Suppressor macrophage treated with lipopolysaccharide for 1 hour (primary cell): ENCODE results near the gene MORN1.
"Not testable (repeated sequence)": the region's sequence is repeated elsewhere in the genome, so short reads cannot be mapped to it uniquely, and the experiment has no call there.

ENCODE experiments used
- DNase-seq, 3 donors: peaks; one replicate each; pipeline ENCODE4 v3.0.0-alpha.2; 2020 to 2022

Gene MORN1

GRCh38 chr1:2391041-2391930 lies at the start of gene MORN1, which contains the start of gene RER1:
Gene MORN1, minus strand, starts transcription at chr1:2391554. Its CDS starts 21 bp downstream, at chr1:2391533.
Gene RER1, plus strand, starts transcription at chr1:2391841. Its CDS starts 3,950 bp downstream, at chr1:2395791.
- DNase-seq: peak; percentile 100

DNA sequence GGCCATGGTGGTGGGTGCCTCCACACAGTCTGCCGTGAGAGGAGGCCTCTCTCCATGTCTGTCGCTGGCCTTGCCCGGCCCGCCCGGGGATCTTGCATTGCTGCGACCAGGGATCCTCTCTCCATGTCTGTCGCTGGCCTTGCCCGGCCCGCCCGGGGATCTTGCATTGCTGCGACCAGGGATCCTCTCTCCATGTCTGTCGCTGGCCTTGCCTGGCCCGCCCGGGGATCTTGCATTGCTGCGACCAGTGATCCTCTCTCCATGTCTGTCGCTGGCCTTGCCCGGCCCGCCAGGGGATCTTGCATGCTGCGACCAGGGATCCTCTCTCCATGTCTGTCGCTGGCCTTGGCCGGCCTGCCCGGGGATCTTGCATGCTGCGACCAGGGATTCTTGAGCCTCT lies 49.0 kb upstream of the MORN1 start:
- DNase-seq: not testable (repeated sequence)

GRCh38 chr1:2439369-2439768 lies 48.0 kb upstream of the MORN1 start:
- DNase-seq: no peak

GRCh38 chr1:2438641-2439040 lies 47.3 kb upstream of the MORN1 start:
- DNase-seq: no peak

GRCh38 chr1:2438038-2438437 lies 46.7 kb upstream of the MORN1 start:
- no peak for DNase-seq

GRCh38 chr1:2437617-2438016 lies 46.3 kb upstream of the MORN1 start:
- no peak for DNase-seq

GRCh38 chr1:2436876-2437275 lies 45.5 kb upstream of the MORN1 start:
- no peak for DNase-seq

DNA sequence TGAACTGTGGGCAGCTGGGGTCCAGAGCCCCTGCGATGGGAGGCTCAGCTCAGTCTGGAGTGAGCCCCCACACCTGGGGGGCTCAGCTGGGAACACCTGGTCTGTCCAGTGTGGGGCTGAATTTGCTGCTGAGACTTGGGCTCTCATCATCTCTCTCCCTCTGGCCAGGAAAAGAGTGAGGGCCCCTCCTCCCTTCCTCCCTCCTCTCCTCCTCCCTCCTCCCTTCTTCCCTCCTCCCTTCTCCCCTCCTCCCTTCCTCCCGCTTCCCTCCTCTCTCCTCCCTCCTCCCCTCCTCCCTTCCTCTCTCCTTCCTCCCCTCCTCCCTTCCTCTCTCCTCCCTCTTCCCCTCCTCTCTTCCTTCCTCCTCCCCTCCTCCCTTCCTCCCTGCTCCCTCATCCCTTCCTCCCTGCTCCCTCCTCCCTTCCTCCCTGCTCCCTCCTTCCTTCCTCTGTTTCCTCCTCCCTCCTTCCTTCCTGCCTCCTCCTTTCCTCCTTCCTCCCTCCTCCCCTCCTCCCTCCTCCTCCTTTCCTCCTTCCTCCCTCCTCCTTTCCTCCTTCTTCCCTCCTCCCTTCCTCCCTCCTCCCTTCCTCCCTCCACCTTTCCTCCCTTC lies 44.5 kb upstream of the MORN1 start:
- no peak for DNase-seq

DNA sequence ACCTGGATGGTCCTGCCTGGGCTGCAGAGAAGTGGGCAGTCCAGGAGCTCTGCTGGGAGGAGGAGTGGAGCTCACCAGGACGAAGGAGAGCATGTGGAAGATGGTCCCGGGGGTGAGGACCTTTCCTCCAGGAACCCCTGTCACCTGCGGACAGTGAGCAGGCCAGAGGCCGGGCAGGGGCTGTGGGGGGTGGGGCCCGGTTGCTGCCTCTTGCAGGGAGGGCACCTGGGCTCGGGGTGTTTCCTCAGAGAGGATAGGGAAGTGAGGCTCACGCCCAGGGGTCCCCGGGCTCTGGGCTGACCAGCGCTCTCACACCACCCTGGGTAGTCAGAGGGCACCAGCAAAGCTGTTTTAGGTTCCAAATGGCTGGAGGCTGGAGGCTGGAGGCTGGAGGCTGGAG lies 43.7 kb upstream of the MORN1 start:
- no peak for DNase-seq

- DNase-seq: no peak
These were observed 42.7 kb upstream of the MORN1 start for GRCh38 chr1:2433936-2434655.

- DNase-seq: no peak
These were observed 41.8 kb upstream of the MORN1 start for GRCh38 chr1:2433196-2433595.

DNA sequence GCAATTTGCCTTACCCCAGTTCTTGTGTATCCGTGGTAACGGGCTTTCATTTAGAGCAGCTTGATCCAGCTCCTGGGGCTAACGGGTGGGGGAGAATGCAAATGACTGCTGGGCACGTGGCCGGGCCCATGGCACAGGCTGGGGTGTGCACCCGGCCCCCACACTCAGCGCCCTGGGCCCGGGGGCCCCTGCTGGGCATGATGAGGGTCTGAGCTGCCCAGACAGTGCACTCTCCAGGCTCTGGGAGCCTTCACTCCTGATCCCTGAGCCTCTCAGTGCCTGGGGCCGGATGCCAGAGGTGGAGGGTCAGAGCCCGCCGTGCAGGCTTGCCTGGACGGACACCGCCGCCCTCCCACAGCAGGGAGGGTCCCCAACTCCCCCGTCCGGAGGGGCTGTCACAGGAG lies 41.1 kb upstream of the MORN1 start:
- no peak for DNase-seq

- no peak for DNase-seq
These were observed 40.2 kb upstream of the MORN1 start for GRCh38 chr1:2431518-2431917.

DNA sequence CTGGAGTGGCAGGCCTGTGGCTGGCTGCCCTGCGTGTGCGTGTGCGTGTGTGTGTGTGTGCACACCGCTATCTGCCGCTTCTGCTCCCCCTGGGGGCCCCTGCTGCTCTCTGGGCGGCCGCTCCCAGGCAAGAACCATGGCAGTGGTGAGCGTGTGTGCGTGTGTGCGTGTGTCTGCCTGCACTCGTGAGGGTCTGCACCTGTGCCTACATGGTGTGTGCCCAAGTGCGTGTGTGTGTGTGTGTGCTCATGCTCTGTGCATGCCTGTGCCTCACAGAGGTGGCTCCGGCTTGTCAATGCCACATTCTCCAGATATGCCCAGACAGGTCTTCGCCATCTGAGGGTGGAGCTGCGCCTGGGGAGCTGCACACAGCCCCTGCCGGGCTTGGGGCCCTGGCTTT lies 39.7 kb upstream of the MORN1 start:
- no peak for DNase-seq

DNA sequence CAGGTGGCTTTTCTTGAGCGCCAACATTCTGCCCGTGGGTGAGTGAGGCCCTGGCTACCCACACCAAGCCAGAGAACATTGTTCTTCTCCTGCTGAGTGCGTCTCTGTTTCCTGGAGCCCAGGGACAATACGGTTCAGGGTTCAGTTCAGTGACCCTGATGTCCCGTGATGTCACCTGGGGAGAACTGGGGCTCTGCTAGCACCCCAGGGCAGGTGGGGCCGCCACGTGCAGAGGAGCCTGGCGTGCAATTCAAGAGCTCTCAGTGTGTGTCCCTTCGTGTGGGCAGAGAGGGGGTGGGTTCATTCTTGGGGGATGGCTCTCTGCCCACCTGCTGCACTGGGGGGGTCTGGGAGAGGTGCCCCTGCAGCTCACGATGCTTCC lies 39.2 kb upstream of the MORN1 start:
- DNase-seq: no peak

- no peak for DNase-seq
These were observed 38.6 kb upstream of the MORN1 start for GRCh38 chr1:2429780-2430591.

DNA sequence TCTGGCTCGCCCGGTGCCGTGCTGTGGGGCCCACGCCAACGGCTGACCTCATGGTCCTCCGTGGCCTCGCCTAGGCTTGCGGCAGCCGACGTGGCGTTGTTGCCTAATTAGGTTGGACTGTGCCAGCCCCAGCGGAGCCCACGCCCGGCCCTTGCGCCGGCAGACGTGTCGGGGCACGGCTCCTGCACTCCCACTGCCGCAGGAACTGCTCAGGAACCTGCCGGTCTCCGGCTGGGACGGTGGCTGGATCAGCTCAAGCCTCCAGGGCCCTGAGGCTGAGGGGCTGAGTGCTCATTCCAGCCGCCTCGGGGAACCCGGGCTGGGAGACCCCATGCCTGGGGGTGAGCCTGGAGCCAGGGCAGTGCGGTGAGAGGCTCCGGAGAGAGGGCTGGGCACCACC lies 37.1 kb upstream of the MORN1 start:
- no peak for DNase-seq

- DNase-seq: no peak
These were observed 36.6 kb upstream of the MORN1 start for GRCh38 chr1:2427976-2428375.

DNA sequence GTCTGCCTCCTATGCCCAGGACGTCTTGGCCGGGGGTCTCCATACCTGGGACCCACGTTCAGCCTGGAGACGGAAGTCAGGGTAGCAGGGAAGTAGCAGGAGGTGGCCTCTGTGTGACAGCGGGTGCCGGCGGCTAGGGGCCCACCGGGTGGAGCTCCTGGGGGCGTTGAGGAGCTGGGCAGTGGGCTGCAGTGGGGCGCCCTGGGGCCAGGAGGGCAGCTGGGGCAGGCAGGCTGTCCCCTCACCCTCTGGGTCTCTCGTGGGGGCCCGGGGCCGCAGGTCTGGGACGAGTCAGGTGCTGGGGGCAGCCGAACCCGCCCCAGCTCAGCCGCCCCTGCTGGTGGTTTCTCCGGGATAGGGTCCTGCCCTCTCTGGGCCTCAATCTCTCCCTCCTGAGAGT lies 35.7 kb upstream of the MORN1 start:
- no peak for DNase-seq

DNA sequence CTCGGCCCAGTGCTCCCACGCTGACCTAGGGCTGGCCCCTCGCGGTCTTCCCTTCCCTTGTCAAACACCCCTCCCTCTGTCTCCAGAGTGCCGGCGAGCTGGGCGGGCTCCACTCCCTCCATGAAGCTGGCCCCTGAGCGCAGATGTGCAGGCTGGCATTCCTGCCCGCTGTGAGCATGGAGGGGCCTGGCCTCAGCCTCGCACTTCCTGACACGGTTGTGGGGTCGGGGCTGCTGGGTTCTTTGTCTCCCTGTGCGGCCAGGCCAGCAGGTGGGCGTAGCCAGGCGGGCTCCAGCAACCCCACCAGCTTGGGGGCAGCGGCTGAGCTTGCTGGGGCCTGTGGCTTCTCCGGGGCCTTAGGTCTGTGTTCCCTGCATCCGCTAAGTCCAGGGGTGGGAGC lies 35.2 kb upstream of the MORN1 start:
- DNase-seq: no peak

DNA sequence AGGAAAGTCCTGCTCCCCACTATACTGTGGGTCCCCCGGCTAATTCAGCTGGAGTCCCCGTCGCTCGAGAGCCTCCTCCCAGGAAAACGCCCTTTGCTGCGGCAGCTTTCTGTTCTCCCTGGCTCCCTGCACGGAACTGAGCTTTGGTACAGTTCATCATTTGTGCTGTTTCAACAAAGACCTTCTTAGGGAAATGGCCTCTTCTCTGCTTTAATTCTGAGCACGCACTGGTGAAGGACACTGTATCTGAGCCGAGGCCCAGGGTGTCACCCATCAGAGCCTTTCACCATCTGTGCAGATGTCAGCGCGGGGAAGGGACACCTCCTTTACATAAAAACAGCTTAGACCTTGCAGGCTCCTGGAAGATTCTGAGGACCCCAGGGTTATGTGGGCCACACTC lies 34.5 kb upstream of the MORN1 start:
- no peak for DNase-seq

GRCh38 chr1:2422523-2422922 lies 31.2 kb upstream of the MORN1 start:
- DNase-seq: no peak

DNA sequence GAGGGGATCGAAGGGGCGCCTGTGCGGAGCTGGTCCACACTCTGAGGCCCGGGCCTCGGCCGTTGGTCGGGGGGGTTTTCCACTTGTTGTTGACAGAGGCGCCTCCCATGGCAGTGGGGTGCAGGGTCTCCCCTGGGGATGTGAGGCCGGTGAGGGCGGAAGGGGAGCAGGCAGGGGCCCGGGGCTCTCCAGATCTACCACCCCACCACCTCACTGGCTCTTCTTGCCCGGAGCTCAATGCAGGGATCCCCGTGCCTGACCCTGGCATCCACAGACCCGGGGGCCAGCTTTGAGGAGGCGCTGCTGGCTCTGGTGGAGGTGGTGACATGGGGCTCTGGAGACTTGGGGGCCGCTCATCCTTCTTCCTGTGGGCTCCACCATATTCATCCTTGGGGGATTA lies 28.1 kb upstream of the MORN1 start:
- DNase-seq: no peak
